Measurements from ENCODE around the gene SPAG6.

SPAG6 gene

DNA sequence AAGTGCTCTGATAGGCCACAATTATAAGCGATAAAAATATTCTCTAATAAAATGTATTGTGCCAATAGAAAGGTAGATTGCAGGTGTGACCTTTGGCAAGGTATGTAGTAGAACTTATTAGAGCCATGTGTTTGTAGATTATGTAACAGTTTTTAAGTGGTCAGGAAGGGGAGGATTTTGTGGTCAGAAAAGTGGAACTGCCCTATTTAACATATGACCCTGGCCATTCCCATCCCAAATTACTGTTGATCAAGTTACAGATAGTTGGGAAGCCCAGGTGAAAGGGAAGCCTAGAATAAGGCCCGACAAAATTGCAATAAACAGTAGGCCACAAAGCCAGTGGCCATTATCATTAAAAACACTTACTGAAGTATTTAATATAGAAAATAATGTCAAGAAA is 89.2 kb downstream of the SPAG6 start:
- DNase-seq (ENCODE audit: low spot score), result no peak

DNA sequence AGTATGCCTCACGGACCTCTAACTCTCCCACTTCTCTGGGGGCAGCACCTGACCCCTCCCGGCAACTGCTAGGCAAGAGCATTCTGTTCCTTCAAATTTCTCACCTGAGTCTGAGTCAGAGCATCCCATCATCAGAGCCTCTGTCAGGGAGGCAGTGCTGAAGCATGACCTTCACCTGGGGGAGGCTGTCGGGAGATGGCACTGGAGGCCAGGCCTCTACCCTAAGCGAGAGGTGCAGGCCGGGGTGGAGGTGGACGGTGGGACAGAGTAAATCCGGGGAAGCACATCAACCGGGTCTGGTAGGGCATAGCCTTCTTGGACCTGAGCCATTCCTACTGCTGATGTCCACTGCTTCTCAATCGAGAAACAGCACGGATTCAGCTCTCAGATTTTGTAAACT is 90.4 kb downstream of the SPAG6 start:
- no peak for DNase-seq (ENCODE audit: low spot score)

DNA sequence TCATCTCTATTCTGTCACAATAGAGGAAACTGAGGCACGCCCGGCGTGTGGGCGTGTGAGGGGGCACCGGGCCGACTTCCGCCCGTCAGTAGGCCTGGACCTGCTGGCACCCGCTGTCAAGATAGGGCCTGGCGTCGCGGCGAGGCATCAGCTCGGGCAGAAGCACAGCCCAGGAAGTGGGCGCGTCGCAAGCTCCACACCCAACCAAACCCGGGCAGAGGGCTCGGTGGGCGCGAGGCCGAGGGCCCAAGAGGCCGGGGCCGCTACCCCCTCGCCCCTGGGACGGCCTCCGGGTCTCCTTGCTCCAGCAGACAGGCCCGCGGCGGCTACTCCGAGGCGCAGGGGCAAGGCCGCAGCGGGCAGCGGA is 91.2 kb downstream of the SPAG6 start:
- DNase-seq (ENCODE audit: low spot score), result no peak

DNA sequence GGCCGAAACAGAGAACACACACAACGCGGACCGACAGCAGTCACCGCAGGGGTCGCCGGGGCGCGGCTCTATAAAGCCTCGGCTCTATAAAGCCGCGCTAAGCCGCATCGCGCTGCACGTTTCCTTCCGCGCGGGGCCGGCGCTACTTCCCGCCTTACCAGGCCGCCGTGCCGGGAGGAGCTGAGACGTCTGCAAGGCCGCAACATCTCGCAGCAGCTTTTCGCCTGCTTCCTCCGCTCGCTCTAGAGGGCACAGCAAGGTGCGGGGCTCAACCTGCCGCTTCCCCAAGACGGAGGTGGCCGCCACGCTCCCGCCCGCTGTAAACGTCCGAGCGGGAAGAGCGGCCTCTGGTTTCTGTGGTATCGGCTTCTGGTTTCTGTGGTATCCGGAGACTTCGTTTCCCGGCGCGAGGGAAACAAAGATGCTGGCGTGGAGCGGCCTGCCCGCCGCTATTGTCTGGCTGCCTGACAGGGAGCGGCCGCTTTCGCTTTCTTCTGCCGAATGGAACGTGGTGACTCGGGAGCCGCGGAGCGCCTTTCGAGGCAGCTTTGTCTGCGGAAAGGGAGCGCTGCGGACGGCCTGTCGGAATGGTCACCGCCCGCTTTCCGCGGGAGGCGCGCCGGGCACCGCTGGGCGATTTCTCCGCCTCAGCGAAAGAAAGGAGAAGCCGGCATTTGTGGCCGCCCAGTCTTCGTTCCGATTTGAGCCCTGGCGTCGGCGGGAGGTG is 91.8 kb downstream of the SPAG6 start:
- DNase-seq (ENCODE audit: low spot score), result peak; percentile 88

DNA sequence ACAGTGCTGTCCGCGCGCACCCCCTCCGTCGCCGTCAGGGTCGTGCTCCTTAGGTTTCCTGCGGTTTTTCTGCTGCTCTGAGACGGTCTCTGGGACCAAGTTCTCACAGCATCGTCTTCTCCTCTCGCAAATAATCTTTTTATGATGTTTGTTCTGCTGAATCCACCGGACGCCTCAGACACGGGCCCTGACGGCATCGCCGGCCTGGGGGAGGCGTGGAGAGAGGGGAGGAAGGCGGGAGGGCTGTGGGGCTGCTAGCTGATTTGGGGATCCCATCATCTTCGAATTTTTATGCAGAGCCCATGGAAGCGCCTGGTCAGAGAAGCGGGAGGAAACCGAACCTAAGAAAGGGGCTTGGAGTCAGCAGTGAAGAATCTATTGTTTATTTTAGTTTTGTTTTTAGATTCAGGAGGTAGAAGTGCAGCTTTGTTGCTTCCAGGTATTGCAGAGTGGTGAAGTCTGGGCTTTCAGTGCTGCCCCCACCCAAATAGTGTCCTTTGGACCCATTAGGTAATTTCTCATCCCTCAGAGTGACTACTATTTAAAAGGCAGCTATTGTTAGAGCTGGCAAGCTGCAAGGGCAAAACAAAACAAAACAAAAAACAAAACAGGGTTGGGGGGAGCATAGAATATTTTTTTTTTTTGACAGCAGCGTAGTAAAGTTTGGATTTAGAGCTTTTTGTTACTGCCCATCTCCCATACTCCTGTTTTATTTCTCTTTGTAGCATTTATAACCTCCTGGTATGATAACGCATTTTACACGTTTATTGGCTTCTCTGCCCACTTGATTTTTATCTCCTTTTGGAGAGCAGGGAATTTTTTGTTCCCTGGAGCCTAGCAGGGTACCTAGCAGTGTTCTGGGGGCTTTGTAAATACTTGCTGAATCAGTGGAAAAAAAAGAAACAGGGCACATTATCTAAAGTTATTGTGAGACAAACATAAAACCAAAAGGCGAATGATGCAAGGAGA is 92.6 kb downstream of the SPAG6 start:
- DNase-seq (ENCODE audit: low spot score), result peak; percentile 44

DNA sequence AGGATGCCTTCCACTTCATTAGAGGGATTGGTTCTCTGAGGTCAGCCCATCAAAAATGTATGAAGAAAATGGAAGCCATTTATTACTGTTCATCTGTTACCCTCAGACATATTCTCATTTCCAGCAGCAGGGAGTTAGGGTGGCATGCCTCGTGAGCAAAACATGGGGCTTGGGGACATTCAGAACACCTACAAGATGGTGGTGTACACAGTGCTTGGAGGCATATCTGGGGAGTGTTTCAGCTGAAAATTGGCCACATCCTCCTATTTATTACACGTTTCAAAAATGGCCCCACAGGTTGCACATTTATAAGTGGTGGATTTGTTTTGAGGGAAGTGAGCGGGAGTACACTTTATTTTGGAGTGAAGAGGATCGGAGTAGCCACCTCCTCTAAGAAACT is 93.4 kb downstream of the SPAG6 start:
- no peak for DNase-seq (ENCODE audit: low spot score)

DNA sequence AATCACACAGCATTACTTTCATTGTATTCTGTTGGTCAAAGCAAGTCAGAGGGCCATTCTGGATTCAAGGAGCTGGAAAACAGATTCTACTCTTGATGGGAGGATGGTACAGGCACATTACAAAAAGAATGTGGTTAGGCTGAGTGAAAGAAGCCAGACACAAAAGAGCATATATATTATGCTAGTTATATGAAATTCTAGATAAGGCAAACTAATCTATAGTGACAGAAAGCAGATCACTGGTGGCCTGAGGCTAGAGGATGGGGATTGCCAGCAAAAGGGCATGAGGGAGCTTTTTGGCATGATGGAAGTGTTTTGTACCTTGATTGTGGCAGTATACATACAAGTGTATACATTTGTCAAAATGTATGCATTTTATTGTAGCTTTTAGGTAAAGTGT is 96.8 kb downstream of the SPAG6 start:
- DNase-seq (ENCODE audit: low spot score), result no peak

DNA sequence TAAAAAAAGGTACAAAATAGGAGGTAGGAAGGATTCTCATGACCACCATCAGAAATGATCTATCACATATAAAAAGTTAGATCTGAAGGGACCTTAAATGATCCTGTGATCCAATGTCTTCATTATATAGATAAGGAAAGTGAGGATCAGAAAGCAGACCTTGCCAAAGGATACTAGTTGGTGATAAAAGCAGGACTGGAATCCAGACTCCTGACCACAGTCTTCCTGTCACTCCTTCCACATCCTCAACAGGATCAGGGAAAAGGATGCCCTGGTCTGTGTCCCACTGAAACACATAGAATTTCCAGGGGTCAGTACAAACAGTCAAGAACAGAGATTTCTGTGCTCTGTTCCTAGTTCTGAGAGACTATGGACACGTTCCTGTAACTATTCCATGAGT is 97.2 kb downstream of the SPAG6 start:
- no peak for DNase-seq (ENCODE audit: low spot score)

DNA sequence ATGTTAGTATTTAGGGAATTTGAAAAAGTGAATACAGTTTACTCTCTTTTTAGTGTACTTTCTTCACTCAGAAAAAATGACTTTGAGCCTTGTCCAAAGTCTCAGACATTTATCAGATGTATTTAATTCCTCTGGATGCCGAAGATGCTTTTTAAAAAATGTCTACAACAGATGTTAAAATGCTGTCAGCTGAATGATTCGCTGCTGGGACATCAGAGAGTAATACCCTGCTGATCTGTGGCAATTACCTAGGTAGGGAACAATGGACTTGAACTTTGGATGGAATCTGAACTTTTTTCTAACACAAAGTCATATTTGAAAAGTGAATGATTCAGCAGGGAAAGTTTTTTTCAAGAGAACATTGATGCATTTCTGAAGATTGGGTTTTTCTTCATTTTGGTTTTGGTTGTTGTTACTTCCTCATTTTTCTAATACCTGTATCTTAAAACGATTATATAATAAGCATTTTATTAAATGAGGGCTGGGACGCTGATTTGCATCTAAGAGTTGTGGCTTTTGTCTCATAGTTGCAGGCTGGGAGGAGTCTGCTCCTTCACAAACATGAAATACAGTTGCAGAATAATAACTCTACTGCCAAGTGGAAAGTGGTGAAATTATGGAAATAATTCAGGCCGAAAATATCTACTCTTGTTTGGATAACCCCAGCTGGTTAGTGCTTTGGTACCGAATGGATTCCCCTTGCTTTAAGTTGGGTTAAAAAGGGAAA is 98.0 kb downstream of the SPAG6 start:
- DNase-seq (ENCODE audit: low spot score), result no peak

DNA sequence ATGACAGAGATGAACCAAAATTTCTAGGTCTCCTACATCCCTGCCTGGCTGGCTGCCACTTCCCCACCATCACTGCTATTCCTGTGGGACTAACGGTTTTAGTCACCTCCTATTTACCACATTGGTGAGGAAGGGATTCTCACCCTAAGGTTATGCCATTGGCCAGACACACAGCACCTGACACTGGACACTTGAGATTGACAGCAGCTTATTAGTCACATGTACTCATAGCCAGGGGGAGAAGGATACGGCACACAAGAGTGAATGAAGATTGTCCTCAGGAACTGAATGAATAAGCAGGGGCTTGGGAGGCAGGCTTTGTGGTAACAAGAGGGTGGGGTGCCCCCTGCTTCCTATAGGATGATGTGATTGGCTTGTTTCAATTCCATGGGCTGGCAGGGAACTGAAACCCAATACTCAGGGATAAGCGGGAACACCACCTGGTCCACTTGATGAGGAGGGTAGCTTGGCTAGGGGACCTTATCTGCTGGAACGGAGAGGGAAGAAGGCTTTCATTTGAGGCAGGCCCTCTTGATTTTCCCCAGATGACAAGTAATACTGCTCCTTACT is 99.0 kb downstream of the SPAG6 start:
- DNase-seq (ENCODE audit: low spot score), result no peak

DNA sequence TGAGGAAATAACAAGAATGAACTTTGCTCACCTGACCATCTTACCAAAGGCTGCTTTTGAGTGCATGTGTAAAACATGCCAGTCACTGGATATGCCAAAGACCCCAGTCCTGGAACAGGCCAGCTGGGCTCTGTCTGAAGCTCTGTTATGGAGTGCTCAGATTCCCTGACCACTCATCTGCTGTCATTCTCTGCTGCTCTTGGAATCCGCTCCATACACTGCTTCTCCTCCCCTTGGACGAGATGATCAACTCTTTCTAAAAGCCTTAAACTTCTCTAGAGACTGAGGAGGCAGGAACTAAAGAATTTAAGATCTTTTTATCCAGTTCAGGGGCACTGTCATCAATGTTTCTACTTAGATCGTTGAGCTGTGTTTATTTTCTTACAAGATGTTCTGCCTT is 100.2 kb downstream of the SPAG6 start:
- no peak for DNase-seq (ENCODE audit: low spot score)

DNA sequence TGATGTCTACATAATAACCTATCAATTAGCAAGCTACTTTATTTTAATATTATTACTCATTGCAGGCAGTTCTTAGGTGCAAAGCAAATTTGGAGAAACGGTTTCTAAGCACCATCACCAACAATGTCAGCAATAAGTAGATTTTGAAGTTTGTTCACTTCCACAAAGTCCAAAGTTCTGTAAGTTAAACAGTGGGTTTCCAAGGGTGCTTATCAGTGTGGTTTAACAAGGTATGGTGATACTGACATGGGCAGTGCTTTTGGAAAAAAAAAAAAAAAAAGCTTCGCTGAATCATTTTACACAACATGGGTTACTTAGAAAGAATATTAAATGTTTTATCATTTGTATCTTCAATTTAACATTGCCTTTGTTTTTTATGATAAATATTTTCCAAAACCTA is 101.8 kb downstream of the SPAG6 start:
- no peak for DNase-seq (ENCODE audit: low spot score)

DNA sequence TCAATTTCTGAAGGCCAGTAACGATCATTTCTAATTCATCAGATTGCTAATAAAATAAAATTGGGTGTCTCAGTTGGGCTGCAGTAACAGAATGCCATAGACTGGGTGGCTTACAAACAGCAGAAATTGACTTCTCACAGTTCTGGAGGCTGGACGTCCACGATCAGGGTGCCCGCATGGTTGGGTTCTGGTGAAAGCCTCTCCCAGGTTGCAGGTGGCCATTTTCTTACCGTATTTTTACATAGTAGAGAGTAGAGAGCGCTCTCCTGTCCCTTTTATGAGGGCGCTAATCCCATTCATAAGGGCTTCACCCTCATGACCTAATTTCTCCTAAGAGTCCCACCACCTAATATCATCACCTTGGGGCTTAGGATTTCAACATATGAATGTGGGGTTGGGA is 106.0 kb downstream of the SPAG6 start:
- no peak for DNase-seq (ENCODE audit: low spot score)

DNA sequence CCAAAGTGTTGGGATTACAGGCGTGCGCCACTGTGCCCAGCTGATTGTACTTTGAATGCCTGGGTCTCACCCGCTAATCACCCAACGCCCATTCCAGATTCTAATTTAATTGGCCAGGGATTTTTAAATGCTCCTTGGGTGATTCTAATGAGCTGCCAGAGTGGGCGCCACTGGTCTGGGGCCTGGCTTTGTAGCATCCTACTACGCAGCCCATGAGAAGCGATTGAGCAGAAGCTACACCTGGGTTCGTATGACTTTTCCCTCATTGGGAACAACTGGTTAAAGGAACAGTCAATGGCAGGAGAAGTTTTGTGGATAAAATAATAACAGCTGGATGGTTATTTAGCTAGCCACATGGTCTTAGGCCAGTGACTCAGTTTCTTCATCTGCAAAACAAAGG is 108.0 kb downstream of the SPAG6 start:
- no peak for DNase-seq (ENCODE audit: low spot score)

DNA sequence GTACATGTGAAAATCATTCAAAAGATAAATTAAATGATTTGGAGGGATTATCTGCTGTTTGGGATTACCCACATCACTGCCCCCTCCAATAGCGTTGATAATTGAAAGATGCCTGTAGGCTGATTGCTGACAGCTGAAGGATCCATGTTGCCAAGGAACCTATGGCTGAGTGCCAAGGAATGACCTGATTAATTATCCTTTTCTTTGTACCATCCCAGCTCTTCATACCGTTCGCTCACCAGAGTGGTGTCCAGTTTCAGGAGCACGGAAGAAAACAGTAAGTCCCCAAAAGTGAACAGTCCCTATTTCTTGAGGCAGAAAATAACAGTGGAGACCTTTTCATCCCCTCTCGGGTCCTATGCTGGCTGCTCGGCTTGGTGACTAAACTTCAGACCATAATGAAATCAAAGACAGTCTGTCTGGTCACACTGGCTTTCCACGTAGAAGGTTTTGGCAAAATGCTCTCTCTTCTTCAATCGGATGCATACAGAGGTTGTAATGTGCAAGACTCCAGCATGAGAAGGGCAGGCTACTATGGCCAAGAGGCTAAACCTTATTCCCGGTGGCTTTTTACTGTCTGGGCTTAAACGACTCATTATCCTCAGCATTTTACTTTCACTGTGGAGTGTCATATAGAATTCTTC is 108.8 kb downstream of the SPAG6 start:
- no peak for DNase-seq (ENCODE audit: low spot score)

DNA sequence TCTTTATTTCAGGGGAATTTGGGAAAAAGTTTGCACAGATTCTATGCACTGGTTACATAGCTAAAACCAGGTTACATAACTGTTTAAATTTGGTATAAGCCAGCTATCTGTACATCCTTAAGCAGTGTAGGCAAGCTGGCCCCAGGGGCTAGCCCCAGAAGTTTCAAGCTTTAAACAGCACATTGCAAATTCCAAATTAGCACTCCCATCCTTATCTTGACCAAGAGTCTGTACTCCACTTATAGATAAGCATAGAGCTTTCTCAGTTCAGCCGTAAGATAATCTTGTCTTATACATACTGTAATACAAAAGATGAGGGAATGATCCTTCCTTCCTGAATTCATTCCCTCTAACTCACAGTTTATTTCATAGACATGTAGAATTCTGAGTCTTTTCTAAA is 109.3 kb downstream of the SPAG6 start:
- DNase-seq (ENCODE audit: low spot score), result no peak

DNA sequence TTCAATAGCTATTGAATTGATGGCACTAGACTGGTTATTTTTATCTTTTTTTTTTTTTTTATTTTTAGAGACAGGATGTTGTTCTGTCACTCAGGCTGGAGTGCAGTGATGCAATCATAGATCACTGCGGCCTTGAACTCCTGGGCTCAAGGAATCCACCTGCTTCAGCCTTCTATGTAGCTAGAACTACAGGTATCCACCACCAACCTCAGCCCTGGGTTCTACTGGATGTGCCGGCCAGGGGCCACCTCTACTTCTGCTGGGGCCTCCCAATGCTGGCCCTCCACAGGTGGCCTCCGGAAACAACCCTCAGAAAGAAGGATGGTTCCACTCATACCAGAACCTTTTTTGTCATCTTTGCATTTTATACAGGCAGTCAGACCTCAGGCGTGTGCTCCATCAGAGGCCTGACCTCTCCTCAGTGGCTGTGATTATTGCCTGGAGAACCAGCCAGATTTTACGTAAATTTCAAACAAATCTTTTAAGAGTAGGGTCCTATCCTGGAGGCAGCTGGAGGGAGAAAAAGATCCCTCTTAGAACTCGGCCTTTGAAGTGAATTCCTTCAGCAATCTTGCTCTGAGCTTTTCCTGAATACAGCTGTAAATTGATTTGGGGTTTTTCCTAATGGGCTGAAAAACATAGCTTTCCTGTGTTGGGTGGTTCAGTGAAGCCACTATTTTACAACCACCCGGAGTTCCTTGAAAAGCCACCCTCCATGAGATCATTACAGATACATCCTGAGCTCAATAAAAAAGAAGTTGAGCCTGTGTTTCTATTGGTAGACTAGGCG is 110.0 kb downstream of the SPAG6 start:
- DNase-seq (ENCODE audit: low spot score), result no peak

DNA sequence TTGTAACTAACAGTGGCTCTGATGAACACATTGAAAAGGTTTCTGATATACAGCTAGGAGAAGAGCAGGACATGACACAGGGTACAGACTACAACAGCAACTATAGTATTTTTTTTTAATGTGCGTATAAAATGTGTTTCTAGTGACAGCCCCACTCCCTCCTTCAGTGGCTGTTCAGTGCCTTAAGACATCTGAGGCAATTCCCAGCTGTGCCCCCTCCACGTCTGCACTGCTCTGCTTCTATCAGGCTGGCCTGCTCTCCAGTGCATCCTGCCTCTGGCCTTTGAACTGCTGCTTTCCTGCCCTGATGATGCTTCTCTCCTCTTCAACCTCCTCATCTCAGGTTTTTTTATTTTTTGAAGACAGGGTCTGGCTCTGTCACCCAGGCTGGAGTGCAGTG is 111.2 kb downstream of the SPAG6 start:
- no peak for DNase-seq (ENCODE audit: low spot score)

DNA sequence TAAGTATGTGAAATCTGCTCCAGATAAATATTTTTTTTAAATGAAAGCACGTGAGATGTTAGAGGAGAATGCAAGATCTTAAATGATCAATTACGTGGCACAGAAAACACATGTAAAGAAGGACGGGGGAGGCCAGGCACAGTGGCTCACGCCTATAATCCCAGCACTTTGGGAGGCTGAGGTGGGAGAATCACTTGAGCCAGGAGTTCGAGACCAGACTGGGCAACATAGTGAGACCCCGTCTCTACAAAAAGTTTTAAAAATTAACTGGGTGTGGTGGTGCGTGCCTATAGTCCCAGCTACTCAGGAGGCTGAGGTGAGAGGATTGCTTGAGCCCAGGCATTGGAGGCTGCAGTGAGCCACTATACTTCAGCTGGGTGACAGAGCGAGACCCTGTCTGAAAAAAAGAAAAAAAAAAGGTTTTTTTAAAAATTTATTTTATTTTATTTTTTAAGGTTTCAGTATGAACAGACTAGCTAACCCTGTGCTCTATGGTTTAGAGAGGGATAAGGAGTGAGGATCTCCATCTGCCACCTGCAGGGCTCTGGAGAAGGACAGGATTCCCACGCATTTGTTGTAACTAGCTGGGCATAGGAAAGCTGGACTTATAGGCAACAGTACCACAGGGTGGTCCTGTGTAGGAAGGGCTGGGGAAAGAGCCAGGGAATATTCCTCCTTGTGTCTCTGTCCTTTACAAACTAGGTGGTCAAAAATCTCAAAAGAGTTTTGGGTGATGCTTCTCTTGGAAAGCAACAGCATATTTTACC is 113.2 kb downstream of the SPAG6 start:
- DNase-seq (ENCODE audit: low spot score), result no peak

DNA sequence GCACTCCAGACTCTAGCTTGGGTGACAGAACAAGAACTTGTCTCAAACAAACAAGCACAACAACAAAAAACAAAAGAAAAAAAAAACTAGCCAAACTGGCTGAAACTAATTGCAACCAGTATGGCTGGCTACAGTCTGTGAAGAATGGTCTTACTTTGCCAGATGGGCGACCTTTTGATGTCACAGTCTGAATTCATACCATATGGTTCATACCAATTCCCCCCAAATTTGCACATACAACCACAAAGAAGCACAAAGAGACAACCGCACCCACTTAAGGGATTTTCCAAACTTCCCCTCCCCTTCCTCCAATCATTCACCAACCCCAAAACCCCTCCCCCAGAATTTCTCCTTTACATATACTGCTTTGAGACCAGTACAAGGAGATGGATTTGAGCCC is 114.2 kb downstream of the SPAG6 start:
- no peak for DNase-seq (ENCODE audit: low spot score)
